ENCODE data around the gene UNC5C.

Gene UNC5C

GRCh38 chr4:95548738-95549245, at the start of gene UNC5C:
TSS of gene UNC5C (minus strand) at chr4:95548973.
- DNase-seq (ENCODE audit: low read depth), result no peak

GRCh38 chr4:95596676-95597075, 47.9 kb upstream of the UNC5C start:
- no peak for DNase-seq (ENCODE audit: low read depth)

- no peak for DNase-seq (ENCODE audit: low read depth)
These were observed 45.9 kb upstream of the UNC5C start for GRCh38 chr4:95594629-95595028.

- no peak for DNase-seq (ENCODE audit: low read depth)
These were observed 45.2 kb upstream of the UNC5C start for GRCh38 chr4:95594013-95594412.

GRCh38 chr4:95591278-95591677, 42.5 kb upstream of the UNC5C start:
- no peak for DNase-seq (ENCODE audit: low read depth)

- DNase-seq (ENCODE audit: low read depth), result no peak
These were observed 41.8 kb upstream of the UNC5C start for GRCh38 chr4:95590615-95591014.

- no peak for DNase-seq (ENCODE audit: low read depth)
These were observed 36.4 kb upstream of the UNC5C start for GRCh38 chr4:95585016-95585695.

- DNase-seq (ENCODE audit: low read depth), result no peak
These were observed 31.5 kb upstream of the UNC5C start for GRCh38 chr4:95580226-95580625.

GRCh38 chr4:95572304-95572991, 23.7 kb upstream of the UNC5C start:
- DNase-seq (ENCODE audit: low read depth), result no peak

- DNase-seq (ENCODE audit: low read depth), result no peak
These were observed 22.8 kb upstream of the UNC5C start for GRCh38 chr4:95571577-95571976.

GRCh38 chr4:95563638-95564337, 15.0 kb upstream of the UNC5C start:
- no peak for DNase-seq (ENCODE audit: low read depth)

- DNase-seq (ENCODE audit: low read depth), result no peak
These were observed 12.0 kb upstream of the UNC5C start for GRCh38 chr4:95560774-95561173.

GRCh38 chr4:95556207-95556859, 7.6 kb upstream of the UNC5C start:
- DNase-seq (ENCODE audit: low read depth), result no peak

- no peak for DNase-seq (ENCODE audit: low read depth)
These were observed 4.3 kb upstream of the UNC5C start for GRCh38 chr4:95552942-95553550.

- no peak for DNase-seq (ENCODE audit: low read depth)
These were observed 2.9 kb upstream of the UNC5C start for GRCh38 chr4:95551653-95552052.

- no peak for DNase-seq (ENCODE audit: low read depth)
These were observed 1.6 kb upstream of the UNC5C start for GRCh38 chr4:95550115-95550987.

GRCh38 chr4:95549246-95550114, 707 bp upstream of the UNC5C start:
- no peak for DNase-seq (ENCODE audit: low read depth)

GRCh38 chr4:95547715-95548471, 880 bp downstream of the UNC5C start:
- no peak for DNase-seq (ENCODE audit: low read depth)

Data from stimulated activated CD8-positive, alpha-beta memory T cell treated with anti-CD3 and anti-CD28 coated beads, Interleukin-4, amount 100 ng/mL, for 24 hours (primary cell).